Activated T-helper 9 cell treated with anti-CD3 and anti-CD28 coated beads, Interleukin-2, amount 50 U/mL, for 16 hours (primary cell): ENCODE results near the gene TM2D3.

ENCODE experiments used
- DNase-seq: peaks from one replicate; pipeline ENCODE4 v3.0.0-alpha.2; 2020; ENCODE audit warnings: low read depth

The TM2D3 gene

GRCh38 chr15:101604124-101604874 is 47.9 kb downstream of the TM2D3 start:
- DNase-seq: no peak

DNA sequence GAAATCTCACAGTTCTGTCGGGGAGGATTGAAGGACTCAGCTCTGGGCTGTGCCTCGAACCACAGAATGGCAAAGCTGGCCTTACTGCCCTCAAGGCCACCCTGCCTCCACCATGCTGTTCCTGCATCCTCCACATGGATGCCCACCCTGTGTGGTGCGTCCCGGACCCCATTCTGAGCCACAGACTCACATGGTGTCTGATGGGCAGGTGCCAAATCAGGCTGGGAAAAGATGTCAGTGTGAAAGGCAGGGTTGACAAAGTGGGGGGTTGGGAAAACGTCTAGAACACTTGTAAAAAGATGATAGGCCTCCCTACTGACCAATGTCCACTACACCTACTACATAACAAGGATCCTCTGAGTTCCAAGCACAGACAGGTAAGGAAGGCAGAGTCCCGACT is 49.4 kb downstream of the TM2D3 start:
- DNase-seq: no peak

DNA sequence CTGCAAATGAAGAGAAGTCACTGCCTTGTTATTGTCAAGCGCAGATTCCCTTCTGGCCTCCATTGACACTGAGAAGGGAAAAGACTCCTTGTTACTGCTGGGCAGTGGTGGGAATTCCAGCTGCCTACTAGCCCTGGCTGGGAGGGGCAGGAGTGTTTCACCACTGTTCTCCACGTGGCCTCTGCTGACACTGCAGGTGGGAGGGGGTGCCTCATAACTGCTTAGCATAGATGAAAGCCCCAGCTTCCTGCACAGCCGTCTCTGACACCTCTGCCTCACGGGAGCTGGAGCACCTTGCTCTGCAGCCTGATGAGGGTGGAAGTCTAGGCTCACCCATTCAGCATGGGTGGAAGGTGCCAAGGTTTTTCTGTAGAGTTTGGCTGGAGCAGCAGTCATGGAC is 52.1 kb downstream of the TM2D3 start:
- DNase-seq: no peak

DNA sequence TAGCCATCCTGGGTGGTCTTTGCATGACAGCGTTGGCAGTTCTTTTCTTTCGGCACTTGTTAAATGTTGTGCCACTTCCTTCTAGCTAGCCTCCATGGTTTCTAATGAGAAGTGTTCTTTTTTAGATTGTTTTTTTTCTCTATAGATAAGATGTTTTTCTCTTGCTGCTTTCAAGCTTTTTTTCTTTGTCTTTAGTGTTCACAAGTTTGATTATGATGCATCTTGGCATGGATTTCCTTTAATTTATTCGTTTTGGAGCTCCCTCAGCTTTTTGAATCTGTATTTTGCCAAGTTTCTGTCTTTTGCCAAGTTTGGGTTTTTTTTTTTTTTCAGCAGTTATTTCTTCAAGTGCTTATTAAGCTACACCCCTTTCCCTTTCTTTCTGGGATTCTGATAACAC is 53.1 kb downstream of the TM2D3 start:
- DNase-seq: no peak

DNA sequence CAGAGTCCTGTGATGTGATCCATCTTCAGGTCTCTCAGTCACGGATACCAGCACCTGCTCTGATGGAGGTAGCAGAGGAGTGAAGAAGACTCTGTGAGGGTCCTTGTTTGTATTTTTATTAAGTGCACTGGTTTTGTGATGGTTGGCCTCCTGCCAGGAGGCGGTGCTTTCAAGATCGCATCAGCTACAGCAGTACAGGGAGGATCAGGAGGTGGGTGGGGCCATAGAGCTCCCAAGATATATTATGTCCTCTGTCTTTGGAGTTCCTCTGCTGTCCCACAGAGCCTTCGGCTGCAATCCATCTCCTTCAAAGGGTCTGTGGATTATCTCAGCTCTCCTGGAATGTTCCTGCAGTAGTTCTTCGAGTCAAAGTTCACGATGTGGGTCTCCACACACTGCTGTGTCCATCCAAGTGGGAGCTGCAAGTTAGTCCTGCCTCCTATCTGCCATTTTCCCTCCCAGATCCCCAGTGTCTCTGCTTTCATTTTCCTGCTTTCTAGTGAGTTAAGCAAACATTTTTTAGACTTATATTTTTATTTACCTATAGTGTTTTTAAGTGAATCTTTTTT is 54.7 kb downstream of the TM2D3 start:
- DNase-seq: no peak

DNA sequence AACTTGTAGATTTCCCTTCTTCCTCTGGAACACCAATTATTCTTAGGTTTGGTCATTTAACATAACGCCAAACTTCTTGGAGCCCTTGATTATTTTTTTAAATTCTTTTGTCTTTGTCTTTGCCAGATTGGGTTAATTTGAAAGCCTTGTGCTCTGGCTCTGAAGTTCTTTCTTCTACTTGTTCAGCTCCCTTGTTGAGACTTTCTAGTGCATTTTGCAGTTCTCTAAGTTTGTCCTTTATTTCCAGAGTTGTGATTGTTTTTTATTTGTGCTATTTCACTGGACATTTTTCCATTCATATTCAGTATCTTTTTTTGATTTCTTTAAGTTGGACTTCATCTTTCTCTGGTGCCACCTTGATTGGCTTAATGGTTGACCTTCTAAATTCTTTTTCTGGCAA is 55.5 kb downstream of the TM2D3 start:
- DNase-seq: no peak
